ENCODE measurements around the gene EPHA10. TPM values are rescaled to one million over a fixed set of nuclear protein-coding genes. Genes with fewer than 3 reads are reported as not detected.

The EPHA10 gene
- total RNA-seq, 4 donors from 2014 or later: 0.19 to 0.49 (median 0.31) TPM; not detected in 1

DNA sequence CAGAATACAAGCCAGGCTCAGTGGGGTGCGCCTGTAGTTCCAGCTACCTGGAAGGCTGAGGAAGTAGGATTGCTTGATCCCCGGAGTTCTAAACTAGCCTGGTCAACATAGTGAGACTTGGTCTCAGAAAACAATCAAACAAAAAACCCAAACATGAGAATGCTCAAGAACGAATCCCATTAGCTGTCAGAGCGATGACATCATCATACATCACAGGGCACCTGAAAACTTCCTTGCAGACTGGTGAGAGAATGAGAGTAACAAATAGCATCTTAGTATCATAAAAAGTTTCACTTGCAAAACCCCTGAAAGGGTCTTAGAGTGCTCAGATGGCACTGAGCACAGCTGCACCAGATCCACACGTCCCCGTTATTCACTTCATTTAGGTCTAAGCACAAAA is 93.7 kb downstream of the EPHA10 start:
- Histone ChIP-seq H3K27ac (no peak overlapping the region), H3K4me3 (no peak overlapping the region), H3K27me3 (peaks cover 0 to 52% (median 0%) of the 10 kb centered on the region in 4 donors), H3K4me1 (peaks cover 0 to 7% (median 5%) of the 10 kb centered on the region in 3 donors), H3K9me3 (no peaks in the 10 kb centered on the region), H3K36me3 (no peaks in the 10 kb centered on the region)
- no peak for TF ChIP-seq POLR2A (IDR thresholded peaks at IDR 0.05)
- TF ChIP-seq, protein P1, sequence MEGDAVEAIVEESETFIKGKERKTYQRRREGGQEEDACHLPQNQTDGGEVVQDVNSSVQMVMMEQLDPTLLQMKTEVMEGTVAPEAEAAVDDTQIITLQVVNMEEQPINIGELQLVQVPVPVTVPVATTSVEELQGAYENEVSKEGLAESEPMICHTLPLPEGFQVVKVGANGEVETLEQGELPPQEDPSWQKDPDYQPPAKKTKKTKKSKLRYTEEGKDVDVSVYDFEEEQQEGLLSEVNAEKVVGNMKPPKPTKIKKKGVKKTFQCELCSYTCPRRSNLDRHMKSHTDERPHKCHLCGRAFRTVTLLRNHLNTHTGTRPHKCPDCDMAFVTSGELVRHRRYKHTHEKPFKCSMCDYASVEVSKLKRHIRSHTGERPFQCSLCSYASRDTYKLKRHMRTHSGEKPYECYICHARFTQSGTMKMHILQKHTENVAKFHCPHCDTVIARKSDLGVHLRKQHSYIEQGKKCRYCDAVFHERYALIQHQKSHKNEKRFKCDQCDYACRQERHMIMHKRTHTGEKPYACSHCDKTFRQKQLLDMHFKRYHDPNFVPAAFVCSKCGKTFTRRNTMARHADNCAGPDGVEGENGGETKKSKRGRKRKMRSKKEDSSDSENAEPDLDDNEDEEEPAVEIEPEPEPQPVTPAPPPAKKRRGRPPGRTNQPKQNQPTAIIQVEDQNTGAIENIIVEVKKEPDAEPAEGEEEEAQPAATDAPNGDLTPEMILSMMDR (IDR thresholded peaks at IDR 0.05): no peak
- WGBS, 2 donors: 65 to 73% methylated on average over 6 of the region's 6 CpGs
- intact Hi-C loops (cut with DNase I): no loop called here
- no peak for DNase-seq

DNA sequence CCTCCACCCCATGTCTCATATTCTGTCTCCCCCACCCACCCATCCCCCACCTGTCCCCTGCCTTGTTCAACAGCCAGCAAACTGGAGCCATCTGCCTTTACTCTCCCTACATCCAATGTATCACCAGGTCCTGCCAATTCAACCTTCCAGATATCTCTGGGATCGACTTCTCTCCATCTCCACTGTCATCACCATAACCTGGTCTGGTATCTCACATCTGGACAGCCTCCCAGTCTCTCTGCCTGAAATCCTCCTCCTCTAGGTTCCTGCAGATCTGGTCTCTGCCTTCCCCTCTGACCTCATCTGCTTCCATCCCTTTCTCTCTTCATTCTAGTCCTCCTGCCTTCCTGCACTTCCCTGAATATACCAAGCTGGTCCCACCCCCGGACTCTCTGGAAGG is 94.8 kb downstream of the EPHA10 start:
- no peaks in the 10 kb centered on the region for H3K36me3 ChIP-seq
- intact Hi-C loops (cut with DNase I): no loop called here
- no peak overlapping the region for H3K4me3 ChIP-seq
- WGBS, 2 donors: 67 to 68% methylated on average over 2 of the region's 2 CpGs
- no peaks in the 10 kb centered on the region for H3K9me3 ChIP-seq
- H3K27ac ChIP-seq: no peak overlapping the region
- DNase-seq: no peak
- peaks cover 0 to 52% (median 0%) of the 10 kb centered on the region in 4 donors for H3K27me3 ChIP-seq
- H3K4me1 ChIP-seq: no peaks in the 10 kb centered on the region
- TF ChIP-seq, protein P1 (IDR thresholded peaks at IDR 0.05): no peak
- TF ChIP-seq POLR2A (IDR thresholded peaks at IDR 0.05): no peak

DNA sequence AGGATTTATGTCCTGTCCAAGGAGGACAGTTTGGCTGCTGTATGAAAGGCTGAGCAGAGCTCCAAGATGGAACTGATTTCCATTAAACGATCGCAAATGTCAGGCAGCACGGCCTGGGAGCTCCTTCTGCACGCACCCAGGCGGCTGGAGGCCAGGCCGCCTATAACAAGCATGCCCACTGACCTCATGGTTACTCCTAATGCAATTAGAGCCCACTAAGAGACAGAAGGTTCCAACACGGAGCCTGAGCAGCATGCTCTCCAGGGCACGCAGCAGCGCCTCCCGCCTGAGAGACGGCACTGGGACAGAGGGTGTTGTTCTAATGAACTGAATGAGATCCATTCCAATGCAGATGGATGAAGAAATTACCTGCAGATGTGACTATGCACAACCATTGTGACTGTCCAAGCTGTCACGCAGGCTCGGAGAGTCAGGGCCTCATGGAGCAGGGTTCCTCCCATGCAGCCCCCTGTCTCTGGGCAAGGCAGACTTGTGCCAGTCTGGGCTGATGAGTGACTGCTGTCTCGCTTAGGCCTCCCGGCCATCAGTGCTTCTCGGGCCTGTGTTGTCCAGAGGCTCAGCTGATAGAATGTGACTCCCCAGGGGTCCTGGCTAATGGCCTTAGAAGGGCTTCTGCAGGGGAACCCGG is 97.8 kb downstream of the EPHA10 start:
- TF ChIP-seq, protein P1 (IDR thresholded peaks at IDR 0.05): no peak
- TF ChIP-seq POLR2A (IDR thresholded peaks at IDR 0.05): no peak
- H3K9me3 ChIP-seq: no peaks in the 10 kb centered on the region
- H3K27me3 ChIP-seq: peaks cover 0 to 47% (median 0%) of the 10 kb centered on the region in 4 donors
- no peak for DNase-seq
- WGBS, 2 donors: 54 to 59% methylated on average over 6 to 7 of the region's 17 CpGs
- H3K36me3 ChIP-seq: no peaks in the 10 kb centered on the region
- no peaks in the 10 kb centered on the region for H3K4me1 ChIP-seq
- no peak overlapping the region for H3K27ac ChIP-seq
- H3K4me3 ChIP-seq: no peak overlapping the region
- intact Hi-C loops (cut with DNase I): no loop called here

DNA sequence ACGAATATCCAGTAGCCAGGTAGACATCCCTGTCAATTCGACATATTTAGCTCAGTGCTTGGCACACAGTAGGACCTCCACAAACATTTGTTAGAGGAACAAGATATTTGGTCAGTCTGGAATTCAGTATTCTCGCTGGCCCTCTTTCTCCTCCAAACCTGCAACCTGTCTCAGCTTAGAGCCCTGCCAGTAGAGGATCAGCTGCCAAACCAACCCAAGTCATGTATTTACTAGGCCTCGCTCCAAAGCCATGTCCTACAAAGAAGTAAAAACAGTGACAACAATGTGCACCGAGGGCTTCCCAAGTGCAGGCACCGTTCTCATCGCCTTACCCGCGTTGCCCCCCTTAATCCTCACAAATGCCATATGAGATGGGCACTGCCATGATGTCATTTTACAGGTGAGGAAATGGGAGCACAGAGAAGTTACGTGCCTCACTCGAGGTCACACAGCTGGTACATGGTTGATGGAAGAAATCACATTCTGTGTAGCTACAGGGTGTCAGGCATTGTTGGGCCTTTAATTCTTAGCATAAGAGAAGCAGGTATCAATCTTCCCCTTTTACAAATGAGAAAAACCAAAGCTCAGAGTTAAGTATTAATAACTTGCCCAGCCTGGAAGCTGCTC is 98.6 kb downstream of the EPHA10 start:
- H3K27ac ChIP-seq: no peak overlapping the region
- H3K27me3 ChIP-seq: peaks cover 0 to 48% (median 0%) of the 10 kb centered on the region in 4 donors
- H3K4me3 ChIP-seq: no peak overlapping the region
- no peaks in the 10 kb centered on the region for H3K9me3 ChIP-seq
- no peaks in the 10 kb centered on the region for H3K4me1 ChIP-seq
- no peak for TF ChIP-seq POLR2A (IDR thresholded peaks at IDR 0.05)
- TF ChIP-seq, protein P1 (IDR thresholded peaks at IDR 0.05): no peak
- 72 to 78% methylated on average over 10 to 11 of the region's 11 CpGs for WGBS, 2 donors
- intact Hi-C loops (cut with DNase I): no loop called here
- DNase-seq: no peak
- H3K36me3 ChIP-seq: no peaks in the 10 kb centered on the region

Small RNA genes within 50 kb of the gene (small RNA-seq; reads per million reads assigned to genes)
- 0 reads per million in 4 donors for gene RF00019

Other genes with a start within 250 kb of the EPHA10 start
- gene SNIP1, start 210.8 kb downstream of the EPHA10 start, total RNA-seq: 10 to 100 TPM; 10.5 to 21.1 (median 13.1) TPM
- gene DNALI1, start 208.2 kb downstream of the EPHA10 start, total RNA-seq: 1 to 10 TPM in 1 of 4 donors, under 1 TPM in 2, not detected in 1; 0.09 to 4.2 (median 0.88) TPM
- gene GNL2, start 169.2 kb downstream of the EPHA10 start, total RNA-seq: 10 to 100 TPM; 27.5 to 53.2 (median 37.1) TPM
- 1 to 10 TPM in 2 of 4 donors, under 1 TPM in 2; 0.49 to 6.1 (median 2.4) TPM for gene RSPO1, start 130.2 kb downstream of the EPHA10 start, total RNA-seq
- gene CDCA8, start 72.6 kb downstream of the EPHA10 start, total RNA-seq: 10 to 100 TPM in 1 of 4 donors, 1 to 10 TPM in 3; 3.4 to 15.1 (median 7.5) TPM
- 1 to 10 TPM; 2.3 to 5.0 (median 3.7) TPM for gene MANEAL, start 28.7 kb upstream of the EPHA10 start, total RNA-seq
- gene C1orf122, start 42.7 kb upstream of the EPHA10 start, total RNA-seq: 10 to 100 TPM; 40.9 to 60.2 (median 52.1) TPM
- 10 to 100 TPM; 19.9 to 26.0 (median 21.1) TPM for gene YRDC, start 43.1 kb upstream of the EPHA10 start, total RNA-seq
- gene MTF1, start 94.5 kb upstream of the EPHA10 start, total RNA-seq: 10 to 100 TPM in 2 of 4 donors, 1 to 10 TPM in 2; 6.3 to 13.4 (median 9.9) TPM
- gene INPP5B, start 181.9 kb upstream of the EPHA10 start, total RNA-seq: 10 to 100 TPM in 3 of 4 donors, 1 to 10 TPM in 1; 6.2 to 20.4 (median 13.7) TPM
- 10 to 100 TPM; 33.9 to 49.7 (median 44.4) TPM for gene SF3A3, start 224.9 kb upstream of the EPHA10 start, total RNA-seq
- gene FHL3, start 240.4 kb upstream of the EPHA10 start, total RNA-seq: 10 to 100 TPM in 3 of 4 donors, 1 to 10 TPM in 1; 6.2 to 18.7 (median 12.4) TPM
- 10 to 100 TPM; 38.5 to 71.5 (median 54.5) TPM for gene UTP11, start 247.6 kb upstream of the EPHA10 start, total RNA-seq

Measured in esophagus squamous epithelium (tissue), 5 donors.